Endothelial cell of umbilical vein (primary cell): Measurements from ENCODE around the gene LRP1-AS. TPM values are rescaled to one million over a fixed set of nuclear protein-coding genes. Genes with fewer than 3 reads are reported as not detected.

Experiments used
- BruUV-seq: library from RNA; stranded (reverse); fragments of 400-500 nt; replicated peaks from 2 replicates; lab custom pipeline; 2021; lab: Mats Ljungman, UMichigan
- CTCF ChIA-PET: fragments of 300-600, 350-600 bp; sonication (Branson Sonifier 250); formaldehyde crosslinking; loops from one replicate; lab custom pipeline; 2021; ENCODE audit warnings: antibody characterized with exemption, inconsistent platforms; lab: Charles Lee
- POLR2A ChIA-PET: fragments of 300-600, 350-600 bp; sonication (Branson Sonifier 250); formaldehyde crosslinking; loops from one replicate; lab custom pipeline; 2021; ENCODE audit warnings: antibody characterized with exemption, inconsistent platforms; lab: Charles Lee
- DNase-seq: peaks from one replicate; pipeline ENCODE4 v3.0.0-alpha.2; 2011; ENCODE audit warnings: low read depth, low spot score
- FAIRE-seq: peaks from 2 replicates; lab custom pipeline; 2011; peaks lifted over from hg19 to GRCh38; lab: Jason Lieb, UNC
- H2AFZ ChIP-seq: 2 replicates; pipeline ENCODE4 v1.6.0; 2012; ENCODE audit warnings: low read depth, low read length, control low read depth, inconsistent platforms
- H3K27ac ChIP-seq: 2 replicates; pipeline ENCODE4 v1.5.1; 2011; ENCODE audit warnings: low read depth, mild to moderate bottlenecking, control low read depth, low read length, moderate library complexity; ENCODE audit not compliant: insufficient read depth
- H3K27me3 ChIP-seq, 2 experiments: 2 replicates each; pipeline versions ENCODE4 v1.6.0 to v1.6.1; 2011; ENCODE audit warnings: low read length in 2 of 2, mixed read lengths in 1 of 2; ENCODE audit not compliant: control insufficient read depth in 2 of 2, insufficient read depth in 2 of 2
- H3K36me3 ChIP-seq, 2 experiments: 2 replicates in 1 of 2; 3 replicates in 1 of 2; pipeline ENCODE4 v1.5.1; 2011; ENCODE audit warnings: low read length in 2 of 2, mild to moderate bottlenecking in 1 of 2, moderate library complexity in 1 of 2; ENCODE audit not compliant: control insufficient read depth in 2 of 2, insufficient read depth in 2 of 2; ENCODE audit errors: extremely low read depth in 1 of 2
- H3K4me1 ChIP-seq: 3 replicates; pipeline ENCODE4 v1.5.1; 2011; ENCODE audit warnings: mild to moderate bottlenecking, low read length; ENCODE audit not compliant: control insufficient read depth, insufficient read depth; ENCODE audit errors: extremely low read depth
- H3K4me2 ChIP-seq: 2 replicates; pipeline ENCODE4 v1.6.1; 2011; ENCODE audit warnings: low read length, control low read depth, mixed read lengths; ENCODE audit not compliant: insufficient read depth
- H3K4me3 ChIP-seq, 3 experiments: fragments of 200-600 bp in 1 of 3; sonication (generic), shearing (Covaris generic) in 1 of 3; replicated peaks in 1 of 3; 2 replicates each; pipeline ENCODE4 v1.5.1; 2011 to 2016; ENCODE audit warnings: control low read depth in 3 of 3, low read length in 3 of 3, mild to moderate bottlenecking in 2 of 3, inconsistent platforms in 1 of 3, low read depth in 1 of 3, moderate library complexity in 1 of 3; ENCODE audit not compliant: insufficient read depth in 1 of 3
- H3K79me2 ChIP-seq: 2 replicates; pipeline ENCODE4 v1.6.0; 2012; ENCODE audit warnings: low read length, inconsistent platforms; ENCODE audit not compliant: control insufficient read depth, insufficient read depth
- H3K9ac ChIP-seq: replicated peaks from 2 replicates; pipeline ENCODE3; 2011; ENCODE audit warnings: low read length, control low read depth; ENCODE audit not compliant: insufficient read depth; ENCODE audit errors: extremely low read depth
- H3K9me1 ChIP-seq: replicated peaks from 3 replicates; pipeline ENCODE4 v1.6.0; 2011; ENCODE audit warnings: mild to moderate bottlenecking, low read length; ENCODE audit not compliant: control insufficient read depth, insufficient read depth; ENCODE audit errors: extremely low read depth
- H3K9me3 ChIP-seq: replicated peaks from 2 replicates; pipeline ENCODE4 v1.5.1; 2012; ENCODE audit warnings: low read length, inconsistent platforms; ENCODE audit not compliant: control insufficient read depth, insufficient read depth
- H4K20me1 ChIP-seq: replicated peaks from 2 replicates; pipeline ENCODE3; 2011; ENCODE audit warnings: mild to moderate bottlenecking, low read length; ENCODE audit not compliant: control insufficient read depth, insufficient read depth; ENCODE audit errors: extremely low read depth
- FOS ChIP-seq: IDR thresholded peaks from 2 replicates; pipeline ENCODE4 v1.6.1; 2011; ENCODE audit warnings: mild to moderate bottlenecking, low read length, moderate library complexity, borderline replicate concordance; ENCODE audit not compliant: insufficient read depth
- JUN ChIP-seq: IDR thresholded peaks from 2 replicates; pipeline ENCODE4 v1.6.1; 2011; ENCODE audit warnings: borderline replicate concordance, low read depth; ENCODE audit not compliant: insufficient read length, insufficient read depth
- MYC ChIP-seq: IDR thresholded peaks from one replicate; pipeline ENCODE4 v1.6.1; 2011; ENCODE audit warnings: mild to moderate bottlenecking, low read depth, low read length
- POLR2A ChIP-seq: IDR thresholded peaks from 2 replicates; pipeline ENCODE4 v1.6.1; 2012; ENCODE audit warnings: low read depth, mild to moderate bottlenecking, control low read depth, low read length
- dilution Hi-C: fragments of 300-500 bp; cut with MboI; formaldehyde crosslinking; loops from one replicate; pipeline ENCODE4 v1.15.0; 2019; ENCODE audit warnings: low sequenced_read_pairs; ENCODE audit not compliant: extremely low pct_ligation_motif_present
- intact Hi-C: fragments of 100-400 bp; cut with micrococcal nuclease; formaldehyde crosslinking; loops from one replicate; pipeline ENCODE4 v1.10.0; 2022
- polyA plus RNA-seq, 4 experiments: library from polyadenylated mRNA; depleted of rRNA in 3 of 4; stranded (reverse) in 3 of 4; unstranded in 1 of 4; fragments of >200 nt; gene quantifications; 2 replicates each; pipeline versions ENCODE4 v1.2.1 to v1.2.3, GENCODE V29; 2011 to 2012; ENCODE audit warnings: missing spikeins in 1 of 4
- total RNA-seq: library from RNA; stranded (reverse); gene quantifications from 2 replicates; pipeline ENCODE4 v1.2.3, GENCODE V29; 2021
- TF ChIP-seq, protein P1 (sequence below): IDR thresholded peaks from 2 replicates; pipeline ENCODE4 v1.6.1; 2011; ENCODE audit not compliant: insufficient read depth, insufficient read length
- TF ChIP-seq, protein P2 (sequence below), 2 donors: IDR thresholded peaks; 1 replicate in 1 of 2; 2 replicates in 1 of 2; pipeline ENCODE4 v1.5.1; 2011; ENCODE audit warnings: low read length in 2 of 2, mild to moderate bottlenecking in 2 of 2, moderate library complexity in 2 of 2, control low read depth in 1 of 2, inconsistent platforms in 1 of 2, low read depth in 1 of 2; ENCODE audit not compliant: insufficient read depth in 1 of 2; ENCODE audit errors: extremely low read depth in 1 of 2

Gene LRP1-AS
- total and polyA plus RNA-seq, 2 donors (not counting 3 experiments of a cell fraction or from before 2014, with no cell fraction given), result not detected

DNA sequence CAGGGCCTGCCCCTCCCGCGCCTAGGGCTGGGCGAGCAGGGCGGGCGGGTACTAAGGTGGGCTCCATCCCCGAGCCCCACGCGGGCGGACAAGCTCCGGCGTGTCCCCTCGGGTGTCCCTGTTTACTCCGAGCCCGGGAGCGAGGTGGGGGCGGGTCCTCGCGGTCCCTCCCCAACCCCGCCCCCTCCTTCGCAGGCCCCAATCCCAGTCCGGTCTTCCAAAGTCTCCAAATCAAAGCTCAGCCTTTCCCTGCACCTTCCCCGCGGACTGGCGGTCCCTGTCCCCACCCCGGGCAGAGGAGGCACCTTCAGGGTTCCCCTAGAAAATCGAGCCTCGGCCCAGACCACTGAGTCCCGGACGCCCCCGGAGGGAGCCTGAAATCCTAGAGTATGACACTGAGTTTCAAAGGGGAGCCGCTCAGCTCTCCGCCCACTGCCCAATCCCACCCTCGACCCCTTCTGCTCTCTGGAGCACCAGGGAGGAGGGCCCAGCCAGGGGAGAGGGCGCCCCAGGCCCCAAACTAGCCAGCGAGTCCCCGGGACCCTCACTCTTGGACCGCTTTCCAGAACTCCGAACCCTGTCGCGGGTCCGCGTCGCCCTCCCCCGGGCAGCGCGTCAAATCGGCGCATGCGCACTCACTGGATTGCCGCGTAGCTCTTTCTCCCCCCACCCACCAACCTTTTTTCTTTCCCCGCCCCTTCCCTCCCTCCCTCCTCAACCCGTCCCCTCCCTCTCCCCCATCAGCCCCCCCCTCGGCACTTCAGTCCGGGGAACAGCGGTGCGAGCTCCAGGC is 19.5 kb downstream of the LRP1-AS start, which contains the start of gene LRP1:
LRP1 (plus strand) TSS at position 758 of the 793 bp plus-strand sequence. CDS start 482 bp downstream, outside the sequence.
- H3K79me2 ChIP-seq, result no peaks in the 10 kb centered on the region
- TF ChIP-seq FOS (no peak), JUN (no peak), MYC (no peak), POLR2A (peak; percentile 30)
- TF ChIP-seq, protein P1, sequence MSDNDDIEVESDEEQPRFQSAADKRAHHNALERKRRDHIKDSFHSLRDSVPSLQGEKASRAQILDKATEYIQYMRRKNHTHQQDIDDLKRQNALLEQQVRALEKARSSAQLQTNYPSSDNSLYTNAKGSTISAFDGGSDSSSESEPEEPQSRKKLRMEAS, result no peak
- TF ChIP-seq, protein P2, sequence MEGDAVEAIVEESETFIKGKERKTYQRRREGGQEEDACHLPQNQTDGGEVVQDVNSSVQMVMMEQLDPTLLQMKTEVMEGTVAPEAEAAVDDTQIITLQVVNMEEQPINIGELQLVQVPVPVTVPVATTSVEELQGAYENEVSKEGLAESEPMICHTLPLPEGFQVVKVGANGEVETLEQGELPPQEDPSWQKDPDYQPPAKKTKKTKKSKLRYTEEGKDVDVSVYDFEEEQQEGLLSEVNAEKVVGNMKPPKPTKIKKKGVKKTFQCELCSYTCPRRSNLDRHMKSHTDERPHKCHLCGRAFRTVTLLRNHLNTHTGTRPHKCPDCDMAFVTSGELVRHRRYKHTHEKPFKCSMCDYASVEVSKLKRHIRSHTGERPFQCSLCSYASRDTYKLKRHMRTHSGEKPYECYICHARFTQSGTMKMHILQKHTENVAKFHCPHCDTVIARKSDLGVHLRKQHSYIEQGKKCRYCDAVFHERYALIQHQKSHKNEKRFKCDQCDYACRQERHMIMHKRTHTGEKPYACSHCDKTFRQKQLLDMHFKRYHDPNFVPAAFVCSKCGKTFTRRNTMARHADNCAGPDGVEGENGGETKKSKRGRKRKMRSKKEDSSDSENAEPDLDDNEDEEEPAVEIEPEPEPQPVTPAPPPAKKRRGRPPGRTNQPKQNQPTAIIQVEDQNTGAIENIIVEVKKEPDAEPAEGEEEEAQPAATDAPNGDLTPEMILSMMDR (IDR thresholded peaks at IDR 0.05; ENCODE audit: extremely low read depth in 1 of 2, insufficient read depth in 1 of 2, low read depth in 1 of 2, low read length in 2 of 2), result no peak
- FAIRE-seq (peak; percentile 72), DNase-seq (peak; percentile 77)
- no peaks in the 10 kb centered on the region for H3K9me3 ChIP-seq
- peaks cover 45 to 63% of the 10 kb centered on the region in 2 experiments for H3K27me3 ChIP-seq
- peak within 1 kb of the TSS; percentile 95 for H3K4me2 ChIP-seq
- H3K4me3 ChIP-seq, result peak within 1 kb of the TSS; percentile 68 to 86 (median 76)
- peak within 1 kb of the TSS; percentile 44 for H3K9ac ChIP-seq
- dilution Hi-C loops, result no loop called here
- H3K27ac ChIP-seq, result no peak within 1 kb of the TSS
- POLR2A ChIA-PET, result interaction anchor here (0.6 to 1.2 kb wide), 6 partner anchors 18 to 402 kb away, joined by 3 to 8 read pairs (median 3); partner anchors contain the start of genes NAB2 and NACA
- intact Hi-C loops, result loop anchor here (2.0 to 5.0 kb wide), 2 partner anchors 21 to 114 kb away; no protein-coding TSS in a partner anchor
- no peaks in the 10 kb centered on the region for H3K9me1 ChIP-seq
- H4K20me1 ChIP-seq, result no peaks in the 10 kb centered on the region
- H2AFZ ChIP-seq, result peak within 1 kb of the TSS; percentile 96
- peaks cover 4% of the 10 kb centered on the region for H3K4me1 ChIP-seq
- no peaks in the 10 kb centered on the region for H3K36me3 ChIP-seq
- BruUV-seq, result no TSS peak
- CTCF ChIA-PET, result interaction anchor here (0.6 to 18.0 kb wide), 20 partner anchors 10 to 145 kb away, joined by 3 to 429 read pairs (median 3); partner anchors contain the start of genes NEMP1, SHMT2 and STAT6
